Ovary (tissue), 9 donors: Measurements from ENCODE around the gene FOXO1. TPM values are rescaled to one million over a fixed set of nuclear protein-coding genes. Genes with fewer than 3 reads are reported as not detected.

Source experiments
- DNase-seq, 5 donors: peaks; one replicate each; pipeline ENCODE4 v3.0.0-alpha.2; 2019 to 2020
- H3K27ac ChIP-seq, 2 donors: fragments of 200-600 bp; one replicate each; pipeline versions ENCODE4 v1.5.1 to v1.8.0; 2019 to 2022
- H3K27me3 ChIP-seq: fragments of 200-600 bp; one replicate; pipeline ENCODE4 v1.8.0; 2022
- H3K36me3 ChIP-seq: fragments of 200-600 bp; sonication (generic); one replicate; pipeline ENCODE4 v1.5.1; 2019
- H3K4me1 ChIP-seq: one replicate; pipeline ENCODE4 v1.8.1; 2013; ENCODE audit warnings: mild to moderate bottlenecking, moderate library complexity; ENCODE audit not compliant: insufficient read depth
- H3K4me3 ChIP-seq: fragments of 200-600 bp; sonication (generic); one replicate; pipeline ENCODE4 v1.5.1; 2017
- H3K9me3 ChIP-seq, 2 donors: fragments of 200-600 bp in 1 of 2; sonication (generic) in 1 of 2; one replicate each; pipeline versions ENCODE4 v1.5.1 to v1.8.1; 2013 to 2019; ENCODE audit warnings: mild to moderate bottlenecking in 1 of 2, moderate library complexity in 1 of 2
- EP300 ChIP-seq: sonication (generic); formaldehyde crosslinking; IDR thresholded peaks from one replicate; pipeline ENCODE4 v1.6.1; 2017; ENCODE audit warnings: antibody characterized with exemption
- POLR2A ChIP-seq: fragments of 450-650 bp; IDR thresholded peaks from one replicate; pipeline ENCODE4 v1.6.1; 2017; ENCODE audit warnings: antibody characterized with exemption, mild to moderate bottlenecking, moderate library complexity
- WGBS, 3 donors: extraction: QIAGEN DNeasy Blood & Tissue Kit in 1 of 3; methylation state at CpG; one replicate each; pipeline versions ENCODE4 v1.1.5 to v1.1.7; 2013 to 2017; 5-methylcytosine and 5-hydroxymethylcytosine counted together
- intact Hi-C, 4 donors: fragments of 100-400 bp; cut with DNase I; formaldehyde crosslinking; loops; one replicate each; pipeline versions ENCODE4 v1.11.0 to v1.15.1; 2022 to 2023
- polyA plus RNA-seq, 2 donors: library from polyadenylated mRNA; stranded (reverse); fragments of 200-250 nt in 1 of 2; fragments of 350-450 nt in 1 of 2; fragmentation: Illumina TruSeq in 1 of 2; extraction: RNeasy Lipid Tissue Mini Kit (QIAGEN cat#74804) in 1 of 2; gene quantifications; one replicate each; pipeline ENCODE4 v1.2.3, GENCODE V29; 2013 to 2014
- total RNA-seq, 7 donors: library from RNA; depleted of rRNA in 2 of 7; stranded (reverse); fragments of >200 nt in 2 of 7; fragmentation: NEBNext Ultra II Directional in 3 of 7; extraction: Animal tissue kit (Norgen Biotek cat#: 25700) in 3 of 7; gene quantifications; one replicate each; pipeline versions ENCODE4 v1.1.0 to v1.2.4, GENCODE V29; 2016 to 2023
- TF ChIP-seq, protein P1 (sequence below), 3 donors: fragments of 450-650 bp in 2 of 3; fragments of 200-600 bp in 1 of 3; IDR thresholded peaks; one replicate each; pipeline versions ENCODE4 v1.5.1 to v1.8.0; 2016 to 2022; ENCODE audit warnings: antibody characterized with exemption in 3 of 3, mild to moderate bottlenecking in 1 of 3
- donor health status: DM: no; HTN: no; CAD: no; lungs with moderate emphysema.
- donor health status: DM: no; HTN: no; CAD: no.
- donor health status: Bipolar disorder and iron deficiency.
- donor health status: DM: yes; HTN: yes; CAD: no.
- donor health status: DM: no; HTN: no; CAD: no.
- donor health status: DM: yes; HTN: yes; CAD: no.

The FOXO1 gene
- total and polyA plus RNA-seq, 9 donors: 51.5 to 157 (median 107) TPM

DNA sequence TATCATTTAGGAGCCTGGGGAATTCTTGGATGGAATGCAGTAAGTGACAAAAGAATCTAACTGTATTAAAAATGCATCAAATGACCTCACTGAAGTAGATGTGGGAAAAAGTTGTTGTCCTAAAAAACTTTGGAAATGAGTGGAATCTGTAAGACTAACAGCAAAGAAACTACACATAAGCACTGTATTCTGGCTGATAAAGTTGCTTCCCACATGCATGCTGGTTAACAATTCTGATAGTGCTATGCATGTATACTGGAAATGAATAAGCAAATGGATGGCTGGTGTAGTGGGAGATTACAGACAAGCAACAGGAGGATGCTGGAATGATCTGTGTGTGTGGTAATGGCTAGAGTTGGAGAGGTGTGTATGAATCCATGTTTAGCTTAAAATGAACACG lies 138.5 kb downstream of the FOXO1 start:
- Histone ChIP-seq H3K4me3 (no peak overlapping the region), H3K4me1 (no peaks in the 10 kb centered on the region), H3K27ac (no peak overlapping the region), H3K27me3 (no peaks in the 10 kb centered on the region), H3K36me3 (no peaks in the 10 kb centered on the region), H3K9me3 (peaks cover 0 to 3% of the 10 kb centered on the region in 2 donors)
- TF ChIP-seq EP300: no peak
- TF ChIP-seq, protein P1, sequence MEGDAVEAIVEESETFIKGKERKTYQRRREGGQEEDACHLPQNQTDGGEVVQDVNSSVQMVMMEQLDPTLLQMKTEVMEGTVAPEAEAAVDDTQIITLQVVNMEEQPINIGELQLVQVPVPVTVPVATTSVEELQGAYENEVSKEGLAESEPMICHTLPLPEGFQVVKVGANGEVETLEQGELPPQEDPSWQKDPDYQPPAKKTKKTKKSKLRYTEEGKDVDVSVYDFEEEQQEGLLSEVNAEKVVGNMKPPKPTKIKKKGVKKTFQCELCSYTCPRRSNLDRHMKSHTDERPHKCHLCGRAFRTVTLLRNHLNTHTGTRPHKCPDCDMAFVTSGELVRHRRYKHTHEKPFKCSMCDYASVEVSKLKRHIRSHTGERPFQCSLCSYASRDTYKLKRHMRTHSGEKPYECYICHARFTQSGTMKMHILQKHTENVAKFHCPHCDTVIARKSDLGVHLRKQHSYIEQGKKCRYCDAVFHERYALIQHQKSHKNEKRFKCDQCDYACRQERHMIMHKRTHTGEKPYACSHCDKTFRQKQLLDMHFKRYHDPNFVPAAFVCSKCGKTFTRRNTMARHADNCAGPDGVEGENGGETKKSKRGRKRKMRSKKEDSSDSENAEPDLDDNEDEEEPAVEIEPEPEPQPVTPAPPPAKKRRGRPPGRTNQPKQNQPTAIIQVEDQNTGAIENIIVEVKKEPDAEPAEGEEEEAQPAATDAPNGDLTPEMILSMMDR (IDR thresholded peaks at IDR 0.05): no peak
- no peak for TF ChIP-seq POLR2A
- DNase-seq: no peak
- WGBS, 3 donors: 89 to 93% (median 90%) methylated on average over 1 of the region's 1 CpG
- intact Hi-C loops: no loop called here

DNA sequence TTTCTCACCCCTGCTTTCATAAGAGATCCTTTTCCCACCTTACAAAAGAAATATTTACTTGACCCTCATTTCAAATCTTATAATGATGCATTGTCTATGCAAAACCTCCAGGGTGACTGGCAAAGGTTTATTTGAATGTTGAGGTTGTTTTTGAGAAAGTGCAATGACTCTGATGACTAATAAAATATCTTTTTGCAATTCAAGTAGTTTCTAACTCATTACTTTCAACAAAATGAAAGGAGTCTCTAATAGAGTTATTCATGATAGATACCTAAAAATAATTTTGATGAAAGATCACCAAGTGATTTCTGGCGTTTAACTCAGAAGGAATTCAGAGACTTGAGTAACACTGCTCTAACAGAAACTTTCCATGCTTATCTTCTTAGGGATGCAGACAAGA lies 144.2 kb downstream of the FOXO1 start:
- intact Hi-C loops: no loop called here
- no peak overlapping the region for H3K27ac ChIP-seq
- H3K36me3 ChIP-seq: no peaks in the 10 kb centered on the region
- no peaks in the 10 kb centered on the region for H3K9me3 ChIP-seq
- WGBS, 3 donors: 65 to 73% (median 72%) methylated on average over 1 of the region's 1 CpG
- TF ChIP-seq, protein P1 (IDR thresholded peaks at IDR 0.05): no peak
- TF ChIP-seq POLR2A (no peak), EP300 (no peak)
- no peaks in the 10 kb centered on the region for H3K27me3 ChIP-seq
- peaks cover 2% of the 10 kb centered on the region for H3K4me1 ChIP-seq
- DNase-seq: no peak
- H3K4me3 ChIP-seq: no peak overlapping the region

DNA sequence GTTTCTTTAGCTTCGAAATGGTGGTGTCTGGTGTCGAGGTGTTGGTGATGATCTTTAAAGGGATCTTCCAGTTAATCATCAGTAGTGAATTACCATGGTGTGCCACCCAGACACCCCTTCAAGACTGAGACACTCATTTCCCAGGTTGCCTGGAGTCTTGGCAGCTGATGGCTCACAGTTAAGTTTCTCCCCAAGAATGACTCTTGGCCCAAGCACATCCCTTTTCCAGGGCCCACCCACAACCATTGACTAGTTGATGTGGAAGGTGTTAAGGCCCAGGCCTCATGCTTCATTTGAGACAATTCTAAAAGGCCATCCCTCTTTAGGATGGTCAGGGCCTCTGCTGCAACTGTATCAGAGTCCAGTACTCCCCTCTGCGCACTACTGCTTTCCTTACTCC lies 145.5 kb downstream of the FOXO1 start:
- no peak for DNase-seq
- H3K4me1 ChIP-seq: peaks cover 2% of the 10 kb centered on the region
- no peak overlapping the region for H3K4me3 ChIP-seq
- H3K36me3 ChIP-seq: no peaks in the 10 kb centered on the region
- H3K27me3 ChIP-seq: no peaks in the 10 kb centered on the region
- 96 to 99% (median 96%) methylated on average over 3 of the region's 3 CpGs for WGBS, 3 donors
- no peak overlapping the region for H3K27ac ChIP-seq
- no peaks in the 10 kb centered on the region for H3K9me3 ChIP-seq
- TF ChIP-seq EP300 (no peak), POLR2A (no peak)
- TF ChIP-seq, protein P1 (IDR thresholded peaks at IDR 0.05): no peak
- intact Hi-C loops: no loop called here

DNA sequence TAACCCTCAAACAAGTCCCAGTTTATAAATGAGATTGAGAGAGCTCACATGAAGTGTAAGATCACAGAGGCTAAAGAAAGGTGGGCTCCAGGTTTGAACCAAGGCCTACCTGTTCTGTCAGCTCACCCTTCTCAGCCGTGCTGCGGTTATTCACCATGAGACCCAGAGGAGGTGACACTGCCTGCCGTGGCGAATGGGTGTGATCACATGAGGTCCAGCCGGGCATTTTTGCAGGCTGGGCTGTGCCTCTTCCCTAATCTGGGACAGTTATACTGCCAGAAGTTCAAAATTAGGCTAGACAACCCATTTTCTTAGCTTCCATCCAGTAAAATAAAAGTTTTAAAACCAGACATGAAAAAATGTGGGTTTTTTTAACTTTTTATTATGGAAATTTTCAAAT lies 146.8 kb downstream of the FOXO1 start:
- DNase-seq: no peak
- Histone ChIP-seq H3K36me3 (no peaks in the 10 kb centered on the region), H3K4me1 (peaks cover 2% of the 10 kb centered on the region), H3K4me3 (no peak overlapping the region), H3K9me3 (no peaks in the 10 kb centered on the region), H3K27ac (no peak overlapping the region), H3K27me3 (no peaks in the 10 kb centered on the region)
- WGBS, 3 donors: 66 to 71% (median 68%) methylated on average over 5 of the region's 5 CpGs
- TF ChIP-seq EP300 (no peak), POLR2A (no peak)
- TF ChIP-seq, protein P1 (IDR thresholded peaks at IDR 0.05): no peak
- intact Hi-C loops: no loop called here

DNA sequence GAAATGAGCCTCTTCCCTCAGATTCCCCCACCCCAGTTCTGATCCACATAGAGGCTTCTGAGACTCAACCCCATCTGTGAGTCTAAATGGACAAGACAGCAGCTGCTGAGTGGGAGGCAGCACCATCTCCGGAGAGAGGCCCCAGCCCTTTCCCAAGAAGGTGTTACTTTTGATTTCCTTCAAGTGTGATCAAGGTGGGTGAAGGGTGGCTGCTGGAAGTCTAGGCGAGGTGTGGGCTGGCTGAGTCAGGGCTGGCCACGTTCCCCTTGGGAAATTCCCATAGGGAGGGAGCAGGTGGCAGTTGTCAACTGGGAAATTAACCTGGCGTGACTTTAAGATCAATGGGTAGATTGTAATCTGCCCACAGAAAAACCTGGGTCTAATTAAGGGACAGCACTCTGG lies 148.0 kb downstream of the FOXO1 start:
- Histone ChIP-seq H3K27me3 (no peaks in the 10 kb centered on the region), H3K36me3 (no peaks in the 10 kb centered on the region), H3K9me3 (no peaks in the 10 kb centered on the region), H3K4me1 (peaks cover 2% of the 10 kb centered on the region), H3K4me3 (no peak overlapping the region), H3K27ac (no peak overlapping the region)
- DNase-seq: no peak
- WGBS, 3 donors: 81 to 88% (median 87%) methylated on average over 4 of the region's 4 CpGs
- TF ChIP-seq EP300 (no peak), POLR2A (no peak)
- TF ChIP-seq, protein P1 (IDR thresholded peaks at IDR 0.05): no peak
- intact Hi-C loops: no loop called here
